Thyroid gland (tissue), 4 donors: ENCODE results near the gene RPS26. TPM values are rescaled to one million over a fixed set of nuclear protein-coding genes. Genes with fewer than 3 reads are reported as not detected.

Experiments used
- DNase-seq, 2 donors: peaks; one replicate each; pipeline ENCODE4 v3.0.0-alpha.2; 2019
- H3K27ac ChIP-seq, 3 donors: fragments of 200-600 bp; sonication (generic); 1 replicate in 2 of 3; 2 replicates in 1 of 3; pipeline ENCODE4 v1.5.1; 2016 to 2019; ENCODE audit warnings: mild to moderate bottlenecking in 1 of 3, moderate library complexity in 1 of 3
- H3K27me3 ChIP-seq: fragments of 200-600 bp; sonication (generic); one replicate; pipeline ENCODE4 v1.5.1; 2019
- H3K36me3 ChIP-seq, 2 donors: fragments of 200-600 bp; sonication (generic); one replicate each; pipeline ENCODE4 v1.5.1; 2016 to 2019
- H3K4me1 ChIP-seq, 2 donors: fragments of 200-600 bp; sonication (generic); one replicate each; pipeline ENCODE4 v1.5.1; 2017 to 2019
- H3K4me3 ChIP-seq, 3 donors: fragments of 200-600 bp; sonication (generic); replicated peaks in 1 of 3; 1 replicate in 2 of 3; 2 replicates in 1 of 3; pipeline ENCODE4 v1.5.1; 2016; ENCODE audit warnings: mild to moderate bottlenecking in 1 of 3
- H3K9me3 ChIP-seq: fragments of 200-600 bp; sonication (generic); one replicate; pipeline ENCODE4 v1.5.1; 2017
- POLR2A ChIP-seq, 2 donors: fragments of 450-650 bp; IDR thresholded peaks; one replicate each; pipeline ENCODE4 v1.6.1; 2017; ENCODE audit warnings: antibody characterized with exemption in 2 of 2, mild to moderate bottlenecking in 2 of 2, moderate library complexity in 1 of 2
- WGBS, 2 donors: methylation state at CpG; one replicate each; pipeline ENCODE4 v1.1.5; 2017; 5-methylcytosine and 5-hydroxymethylcytosine counted together
- intact Hi-C: fragments of 100-400 bp; cut with DNase I; formaldehyde crosslinking; loops from one replicate; pipeline ENCODE4 v1.15.1; 2023
- total RNA-seq, 4 donors: library from RNA; depleted of rRNA; stranded (reverse); fragments of >200 nt; gene quantifications; one replicate each; pipeline ENCODE4 v1.2.3, GENCODE V29; 2016
- TF ChIP-seq, protein P1 (sequence below), 6 experiments: fragments of 200-600 bp in 3 of 6; fragments of 450-650 bp in 3 of 6; sonication (generic) in 3 of 6; IDR thresholded peaks; one replicate each; pipeline ENCODE4 v1.5.1; 2016 to 2019; ENCODE audit warnings: antibody characterized with exemption in 6 of 6, mild to moderate bottlenecking in 2 of 6, inconsistent platforms in 1 of 6, moderate library complexity in 1 of 6

The RPS26 gene
- total RNA-seq, 4 donors from 2014 or later: 81.4 to 1,193 (median 632) TPM

- WGBS, 2 donors: 28 to 47% methylated on average over 2 of the region's 2 CpGs
- no peak for DNase-seq
- H3K27me3 ChIP-seq: no peaks in the 10 kb centered on the region
- no peak overlapping the region for H3K4me3 ChIP-seq
- H3K36me3 ChIP-seq: peaks cover 0 to 4% of the 10 kb centered on the region in 2 donors
- no peak overlapping the region for H3K27ac ChIP-seq
- TF ChIP-seq, protein P1, sequence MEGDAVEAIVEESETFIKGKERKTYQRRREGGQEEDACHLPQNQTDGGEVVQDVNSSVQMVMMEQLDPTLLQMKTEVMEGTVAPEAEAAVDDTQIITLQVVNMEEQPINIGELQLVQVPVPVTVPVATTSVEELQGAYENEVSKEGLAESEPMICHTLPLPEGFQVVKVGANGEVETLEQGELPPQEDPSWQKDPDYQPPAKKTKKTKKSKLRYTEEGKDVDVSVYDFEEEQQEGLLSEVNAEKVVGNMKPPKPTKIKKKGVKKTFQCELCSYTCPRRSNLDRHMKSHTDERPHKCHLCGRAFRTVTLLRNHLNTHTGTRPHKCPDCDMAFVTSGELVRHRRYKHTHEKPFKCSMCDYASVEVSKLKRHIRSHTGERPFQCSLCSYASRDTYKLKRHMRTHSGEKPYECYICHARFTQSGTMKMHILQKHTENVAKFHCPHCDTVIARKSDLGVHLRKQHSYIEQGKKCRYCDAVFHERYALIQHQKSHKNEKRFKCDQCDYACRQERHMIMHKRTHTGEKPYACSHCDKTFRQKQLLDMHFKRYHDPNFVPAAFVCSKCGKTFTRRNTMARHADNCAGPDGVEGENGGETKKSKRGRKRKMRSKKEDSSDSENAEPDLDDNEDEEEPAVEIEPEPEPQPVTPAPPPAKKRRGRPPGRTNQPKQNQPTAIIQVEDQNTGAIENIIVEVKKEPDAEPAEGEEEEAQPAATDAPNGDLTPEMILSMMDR (IDR thresholded peaks at IDR 0.05): no peak
- no peak for TF ChIP-seq POLR2A (IDR thresholded peaks at IDR 0.05)
- peaks cover 0 to 20% of the 10 kb centered on the region in 2 donors for H3K4me1 ChIP-seq
- no peaks in the 10 kb centered on the region for H3K9me3 ChIP-seq
- intact Hi-C loops: no loop called here
These were observed 19.7 kb upstream of the RPS26 start for GRCh38 chr12:56021889-56022497.

DNA sequence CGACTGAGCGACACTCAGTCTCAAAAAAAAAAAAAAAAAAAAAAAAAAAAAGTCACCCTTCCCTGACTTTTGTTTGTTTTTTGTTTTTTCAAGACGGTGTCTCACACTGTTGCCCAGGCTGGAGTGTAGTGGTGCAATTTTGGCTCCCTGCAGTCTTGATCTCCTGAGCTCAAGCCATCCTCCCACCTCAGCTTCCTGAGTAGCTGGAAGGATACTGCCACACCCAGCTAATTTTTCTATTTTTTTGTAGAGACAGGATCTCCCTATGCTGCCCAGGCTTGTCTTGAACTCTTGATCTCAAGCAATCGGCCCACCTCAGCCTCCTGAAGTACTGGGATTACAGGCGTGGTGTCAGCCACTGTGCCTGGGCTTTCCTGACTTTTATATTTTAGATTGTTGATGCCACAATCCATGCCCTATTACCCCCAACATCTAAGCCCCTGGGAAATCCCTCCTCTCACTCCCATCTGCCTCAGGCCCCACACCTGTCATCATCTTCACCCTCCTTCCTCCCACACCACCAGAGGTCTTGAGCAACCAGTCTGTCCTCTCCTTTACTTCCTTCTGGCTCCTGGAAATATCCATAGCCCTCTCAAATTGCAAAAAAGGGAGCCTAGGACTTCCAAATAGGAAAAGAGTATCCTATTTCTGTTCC, 13.1 kb upstream of the RPS26 start:
- 70 to 88% methylated on average over 5 of the region's 5 CpGs for WGBS, 2 donors
- intact Hi-C loops: loop anchor here (5.0 kb wide), 1 partner anchor 36 kb away; no protein-coding TSS in a partner anchor
- no peak overlapping the region for H3K27ac ChIP-seq

DNA sequence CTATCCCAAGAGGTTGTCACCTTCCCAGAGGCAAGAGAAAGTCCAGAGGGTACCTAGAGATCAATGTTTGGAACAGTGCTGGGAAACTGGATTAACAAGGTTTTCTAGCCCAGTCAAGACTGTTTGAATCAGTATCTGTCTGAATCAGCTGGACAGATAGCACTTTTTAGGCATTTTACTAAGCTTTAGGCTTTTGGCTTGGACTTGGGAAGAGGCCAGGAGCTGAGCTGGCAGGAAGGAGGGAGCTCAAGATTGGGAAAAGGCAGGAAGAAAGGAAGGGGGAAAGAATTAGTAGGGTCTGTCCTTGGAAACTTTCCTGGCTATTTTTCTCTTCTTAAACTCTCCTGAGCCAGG, 12.6 kb upstream of the RPS26 start:
- Histone ChIP-seq H3K4me3 (no peak overlapping the region), H3K4me1 (no peaks in the 10 kb centered on the region), H3K36me3 (peaks cover 14 to 23% of the 10 kb centered on the region in 2 donors), H3K27me3 (no peaks in the 10 kb centered on the region), H3K9me3 (no peaks in the 10 kb centered on the region), H3K27ac (no peak overlapping the region)
- intact Hi-C loops: loop anchor here (5.0 kb wide), 1 partner anchor 37 kb away; no protein-coding TSS in a partner anchor
- no peak for DNase-seq
- TF ChIP-seq POLR2A (IDR thresholded peaks at IDR 0.05): no peak
- TF ChIP-seq, protein P1 (IDR thresholded peaks at IDR 0.05): no peak

More for the DNA sequence above, 13.1 kb upstream of the RPS26 start:
- Histone ChIP-seq H3K4me3 (no peak overlapping the region), H3K9me3 (no peaks in the 10 kb centered on the region), H3K27me3 (no peaks in the 10 kb centered on the region), H3K36me3 (peaks cover 14 to 23% of the 10 kb centered on the region in 2 donors), H3K4me1 (no peaks in the 10 kb centered on the region)
- no peak for DNase-seq
- no peak for TF ChIP-seq POLR2A (IDR thresholded peaks at IDR 0.05)
- TF ChIP-seq, protein P1 (IDR thresholded peaks at IDR 0.05): no peak

DNA sequence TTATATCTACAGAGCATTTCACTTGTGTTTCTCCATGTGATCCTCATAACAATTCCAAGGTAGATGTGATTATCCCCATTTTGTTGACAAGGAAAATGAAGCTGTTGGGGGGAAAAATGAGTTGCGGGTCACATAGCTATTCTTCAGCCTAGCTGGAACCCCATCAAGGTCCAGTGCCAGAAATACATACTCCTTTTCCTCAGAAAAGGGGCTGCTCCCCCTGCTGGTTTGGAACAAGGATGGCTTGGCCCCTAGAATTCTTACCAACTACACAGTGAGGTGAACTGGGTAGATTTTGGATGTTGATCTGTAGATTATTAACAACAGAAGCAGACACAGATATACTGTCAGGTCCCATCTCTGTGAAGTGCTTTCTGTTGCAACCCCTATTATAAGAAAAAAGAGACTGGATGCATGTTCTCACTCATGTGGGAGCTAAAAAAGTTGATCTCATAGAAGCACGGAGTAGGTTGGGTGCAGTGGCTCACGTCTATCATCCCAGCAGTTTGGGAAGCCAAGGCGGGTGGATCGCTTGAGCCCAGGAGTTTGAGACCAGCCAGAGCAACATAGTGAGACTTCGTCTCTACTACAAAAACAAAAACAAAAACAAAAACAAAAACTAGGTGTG, 11.9 kb upstream of the RPS26 start:
- TF ChIP-seq, protein P1 (IDR thresholded peaks at IDR 0.05): peak in 5 of 6 experiments; percentile 24 to 65 (median 61)
- no peak for TF ChIP-seq POLR2A (IDR thresholded peaks at IDR 0.05)
- no peaks in the 10 kb centered on the region for H3K27me3 ChIP-seq
- no peak overlapping the region for H3K4me3 ChIP-seq
- DNase-seq: peak; percentile 48 to 60
- no peaks in the 10 kb centered on the region for H3K9me3 ChIP-seq
- intact Hi-C loops: loop anchor here (5.0 kb wide), 1 partner anchor 37 kb away; no protein-coding TSS in a partner anchor
- H3K27ac ChIP-seq: no peak overlapping the region
- H3K4me1 ChIP-seq: no peaks in the 10 kb centered on the region
- WGBS, 2 donors: 80 to 89% methylated on average over 6 of the region's 6 CpGs
- H3K36me3 ChIP-seq: peaks cover 18 to 27% of the 10 kb centered on the region in 2 donors

- TF ChIP-seq, protein P1 (IDR thresholded peaks at IDR 0.05): no peak
- TF ChIP-seq POLR2A (IDR thresholded peaks at IDR 0.05): no peak
- H3K27me3 ChIP-seq: no peaks in the 10 kb centered on the region
- no peaks in the 10 kb centered on the region for H3K9me3 ChIP-seq
- DNase-seq: no peak
- H3K27ac ChIP-seq: no peak overlapping the region
- no peak overlapping the region for H3K4me3 ChIP-seq
- intact Hi-C loops: no loop called here
- H3K4me1 ChIP-seq: no peaks in the 10 kb centered on the region
- peaks cover 22 to 30% of the 10 kb centered on the region in 2 donors for H3K36me3 ChIP-seq
- 77 to 89% methylated on average over 1 of the region's 1 CpG for WGBS, 2 donors
These were observed 9.7 kb upstream of the RPS26 start for GRCh38 chr12:56031987-56032386.
